IPS DF 4.7 (cell line): Measurements from ENCODE around the gene GAS7.
"Not testable (repeated sequence)": the region's sequence is repeated elsewhere in the genome, so short reads cannot be mapped to it uniquely, and the experiment has no call there.

Experiments used
- DNase-seq: peaks from one replicate; pipeline ENCODE4 v3.0.0-alpha.2; 2013; ENCODE audit warnings: low spot score; ENCODE audit errors: extremely low read depth

The GAS7 gene

DNA sequence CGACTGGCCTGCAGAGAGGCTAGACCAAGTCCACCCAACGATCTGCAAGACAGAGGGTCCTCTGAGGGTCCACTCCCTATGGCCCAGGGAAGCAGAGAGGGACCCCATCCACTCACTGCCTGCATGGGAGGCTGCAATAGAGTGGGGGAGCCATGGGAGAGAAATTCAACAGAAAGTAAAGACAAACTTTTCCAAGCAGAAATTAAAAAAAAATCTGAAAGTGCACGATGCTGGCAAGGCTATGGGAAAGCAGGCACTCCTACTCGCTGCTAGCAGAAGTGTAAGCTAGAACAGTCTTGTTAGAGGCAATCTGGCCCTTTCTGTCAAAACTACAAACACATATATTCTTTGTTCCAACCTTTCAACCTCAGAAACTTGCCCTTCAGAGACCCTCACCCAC lies 85.4 kb downstream of the GAS7 start:
- no peak for DNase-seq

- no peak for DNase-seq
These were observed 86.4 kb downstream of the GAS7 start for GRCh38 chr17:10111907-10112452.

DNA sequence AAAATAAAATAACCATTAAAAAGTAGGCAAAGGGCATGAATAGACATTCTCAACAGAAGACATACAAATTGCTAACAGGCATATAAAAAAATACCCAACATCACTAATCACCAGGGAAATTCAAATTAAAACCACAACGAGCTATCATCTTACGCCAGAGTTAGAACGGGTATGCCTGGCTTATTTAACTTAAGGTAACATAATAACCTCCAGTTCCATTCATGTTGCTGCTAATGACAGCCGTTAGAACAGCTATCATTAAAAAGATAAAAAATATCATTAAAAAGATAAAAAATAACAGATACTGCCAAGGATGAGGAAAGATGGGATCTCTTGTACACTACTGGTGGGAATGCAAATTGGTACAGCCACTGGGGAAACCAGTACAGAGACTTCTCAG lies 89.3 kb downstream of the GAS7 start:
- DNase-seq = no peak

DNA sequence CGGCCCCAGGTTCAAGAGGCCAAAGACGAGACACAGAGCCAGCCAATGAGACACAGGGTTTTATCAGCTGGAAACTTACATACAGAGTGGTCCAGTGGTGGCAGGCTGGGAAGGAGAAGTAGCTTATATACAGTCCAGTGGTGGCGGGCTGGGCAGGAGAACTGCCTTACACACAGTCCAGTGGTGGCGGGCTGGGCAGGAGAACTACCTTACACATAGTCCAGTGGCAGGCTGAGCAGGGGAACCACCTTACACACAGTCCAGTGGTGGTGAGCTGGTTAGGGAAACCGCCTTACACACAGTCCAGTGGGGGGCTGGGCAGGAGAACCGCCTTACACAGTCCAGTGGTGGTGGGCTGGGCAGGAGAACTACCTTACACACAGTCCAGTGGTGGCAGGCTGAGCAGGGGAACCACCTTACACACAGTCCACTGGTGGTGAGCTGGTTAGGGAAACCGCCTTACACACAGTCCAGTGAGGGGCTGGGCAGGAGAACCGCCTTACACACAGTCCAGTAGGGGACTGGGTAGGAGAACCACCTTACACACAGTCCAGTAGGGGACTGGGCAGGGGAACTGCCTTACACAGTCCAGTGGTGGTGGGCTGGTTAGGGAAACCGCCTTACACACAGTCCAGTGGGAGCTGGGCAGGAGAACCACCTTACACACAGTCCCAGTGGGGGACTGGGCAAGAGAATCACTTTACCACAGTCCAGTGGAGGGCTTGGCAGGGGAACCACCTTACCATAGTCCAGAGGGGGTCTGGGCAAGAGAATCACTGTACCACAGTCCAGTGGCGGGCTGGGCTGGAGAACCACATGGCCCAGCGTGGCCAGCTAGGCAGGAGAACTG lies 90.9 kb downstream of the GAS7 start:
- DNase-seq = no peak

GRCh38 chr17:10106067-10106466 lies 92.3 kb downstream of the GAS7 start:
- DNase-seq = no peak

DNA sequence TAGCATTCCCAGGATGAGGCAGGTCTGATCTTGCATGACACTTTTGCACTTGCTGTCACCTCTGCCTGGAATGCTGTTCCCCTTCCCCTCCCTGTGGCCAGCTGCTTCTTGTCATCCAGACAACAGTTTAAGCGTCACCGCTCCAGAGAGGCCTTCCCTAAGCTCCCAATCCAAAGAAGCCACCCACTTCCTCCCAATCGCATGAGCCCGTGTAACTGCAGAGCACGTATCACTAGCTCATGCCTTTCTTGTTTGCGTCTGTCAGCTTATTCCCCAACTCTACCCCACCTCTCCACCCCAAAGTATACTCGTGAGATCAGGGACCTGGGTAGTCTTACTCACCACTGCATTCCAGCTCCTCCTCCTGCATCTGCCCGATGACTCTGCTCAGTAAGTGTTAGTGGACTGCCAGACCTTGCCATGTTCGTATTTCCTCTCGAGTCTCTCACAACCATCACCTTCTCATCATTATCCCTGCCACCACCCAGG lies 92.8 kb downstream of the GAS7 start:
- DNase-seq = no peak

DNA sequence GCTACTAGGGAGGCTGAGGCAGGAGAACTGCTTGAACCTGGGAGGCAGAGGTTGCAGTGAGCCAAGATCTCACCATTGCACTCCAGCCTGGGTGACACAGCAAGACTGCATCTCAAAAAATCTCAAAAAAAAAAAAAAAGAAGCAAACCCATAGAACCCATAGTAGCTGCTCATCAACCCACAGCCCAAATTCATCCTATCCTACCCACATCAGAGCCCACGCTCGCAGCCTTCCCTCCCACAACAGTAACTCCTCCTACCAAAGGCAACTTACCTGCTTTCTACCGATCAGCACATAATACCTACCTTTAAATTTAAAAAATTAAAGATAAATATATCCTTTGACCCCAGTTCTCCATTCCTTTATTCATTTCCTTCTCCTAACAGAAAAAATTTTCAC lies 94.7 kb downstream of the GAS7 start:
- DNase-seq = no peak

- no peak for DNase-seq
These were observed 95.6 kb downstream of the GAS7 start for GRCh38 chr17:10102817-10103216.

DNA sequence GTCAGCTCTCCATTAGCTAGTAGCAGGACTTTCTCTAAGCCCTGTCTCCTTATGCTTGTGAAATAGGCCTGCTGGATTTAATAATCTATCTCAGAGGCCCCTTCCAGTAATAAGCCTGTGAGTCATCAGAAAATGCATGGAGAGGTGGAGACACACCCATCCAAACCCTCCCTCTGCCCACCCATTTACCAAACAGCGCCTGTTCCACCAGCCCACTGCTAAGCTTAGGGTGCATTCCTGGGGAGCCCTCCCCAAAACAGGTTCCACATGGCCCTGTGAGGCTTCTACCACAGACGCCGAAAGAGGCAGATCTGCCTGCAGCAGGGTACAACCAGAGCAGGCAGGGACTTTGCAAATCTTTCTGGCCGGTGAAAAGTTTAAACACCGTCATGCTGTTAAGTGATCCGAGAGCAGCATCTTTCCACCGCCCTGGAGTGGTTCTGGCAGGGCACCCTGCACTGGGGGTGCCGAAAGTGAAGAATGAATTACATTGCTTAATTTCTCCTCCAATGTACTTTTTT lies 99.3 kb downstream of the GAS7 start:
- DNase-seq = no peak

DNA sequence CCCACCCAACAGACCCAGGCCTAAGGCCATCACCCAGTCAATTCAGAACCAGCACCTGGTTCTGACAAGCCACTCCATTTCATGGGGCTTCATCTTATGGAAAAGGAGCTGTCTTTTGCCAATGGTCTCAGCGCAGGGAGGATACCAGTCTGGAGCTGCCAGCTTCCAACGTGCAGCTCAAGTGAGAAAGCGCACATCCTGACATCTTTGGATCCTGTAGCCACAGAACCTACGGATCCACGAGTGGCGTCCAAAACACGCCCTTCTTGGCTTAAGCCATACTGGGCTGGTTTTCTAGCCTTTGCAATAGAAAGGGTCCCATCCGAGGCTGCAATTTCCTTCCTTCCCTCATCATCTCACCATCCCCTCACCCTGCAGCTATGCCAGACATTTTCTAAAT lies 101.8 kb downstream of the GAS7 start:
- DNase-seq = no peak

DNA sequence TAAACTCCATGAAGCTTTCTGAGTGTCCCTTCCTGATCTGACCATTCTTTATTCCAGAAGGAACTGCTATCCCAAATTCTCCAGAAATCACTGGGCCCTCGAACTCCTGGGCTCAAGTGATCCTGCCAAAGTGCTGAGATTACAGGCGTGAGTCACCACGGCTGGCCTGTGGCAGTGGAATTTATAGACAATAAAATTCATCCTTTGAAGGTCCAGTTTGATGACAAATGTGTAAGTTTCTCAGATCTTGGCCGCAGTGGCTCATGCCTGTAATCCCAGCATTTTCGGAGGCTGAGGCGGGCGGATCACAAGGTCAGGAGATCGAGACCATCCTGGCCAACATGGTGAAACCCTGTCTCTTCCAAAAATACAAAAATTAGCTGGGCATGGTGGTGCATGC lies 103.1 kb downstream of the GAS7 start:
- DNase-seq = not testable (repeated sequence)

DNA sequence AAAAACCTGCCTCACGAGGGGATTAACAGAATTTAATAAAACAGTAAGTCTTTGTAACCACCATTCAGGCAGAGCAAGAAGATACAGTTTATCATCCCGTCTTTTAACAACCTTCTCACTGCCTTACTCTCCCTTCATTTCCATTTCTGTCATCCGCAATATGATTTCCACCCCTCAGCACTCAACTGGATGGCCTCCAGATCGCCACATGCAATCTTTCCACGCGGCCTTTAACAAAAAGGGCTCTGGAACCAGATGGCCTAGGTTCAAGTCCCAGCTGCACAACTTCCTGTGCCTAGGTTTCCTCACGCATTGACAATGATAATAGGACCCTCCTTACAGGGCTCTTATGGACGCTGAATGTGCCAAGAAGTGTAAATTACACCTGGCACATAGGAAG lies 103.6 kb downstream of the GAS7 start:
- no peak for DNase-seq

GRCh38 chr17:10092595-10092994 lies 105.8 kb downstream of the GAS7 start:
- DNase-seq = no peak

DNA sequence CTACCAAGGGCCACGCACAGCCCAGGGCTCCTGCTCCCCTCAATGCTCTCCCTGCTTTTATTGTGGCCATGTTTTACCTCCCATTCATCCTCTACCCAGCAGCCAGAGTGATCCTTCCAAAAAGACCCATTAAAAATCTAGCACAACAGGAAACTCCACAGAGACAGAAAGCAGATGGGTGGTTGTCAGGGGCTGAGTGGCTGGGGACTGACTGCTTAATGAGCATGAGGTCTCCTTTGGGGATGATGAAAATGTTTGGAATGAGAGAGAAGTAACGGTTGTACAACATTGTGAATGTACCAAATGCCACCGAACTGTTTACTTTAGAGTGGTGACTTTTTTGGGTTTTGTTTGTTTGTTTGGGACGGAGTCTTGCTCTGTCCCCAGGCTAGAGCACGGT lies 107.4 kb downstream of the GAS7 start:
- no peak for DNase-seq

DNA sequence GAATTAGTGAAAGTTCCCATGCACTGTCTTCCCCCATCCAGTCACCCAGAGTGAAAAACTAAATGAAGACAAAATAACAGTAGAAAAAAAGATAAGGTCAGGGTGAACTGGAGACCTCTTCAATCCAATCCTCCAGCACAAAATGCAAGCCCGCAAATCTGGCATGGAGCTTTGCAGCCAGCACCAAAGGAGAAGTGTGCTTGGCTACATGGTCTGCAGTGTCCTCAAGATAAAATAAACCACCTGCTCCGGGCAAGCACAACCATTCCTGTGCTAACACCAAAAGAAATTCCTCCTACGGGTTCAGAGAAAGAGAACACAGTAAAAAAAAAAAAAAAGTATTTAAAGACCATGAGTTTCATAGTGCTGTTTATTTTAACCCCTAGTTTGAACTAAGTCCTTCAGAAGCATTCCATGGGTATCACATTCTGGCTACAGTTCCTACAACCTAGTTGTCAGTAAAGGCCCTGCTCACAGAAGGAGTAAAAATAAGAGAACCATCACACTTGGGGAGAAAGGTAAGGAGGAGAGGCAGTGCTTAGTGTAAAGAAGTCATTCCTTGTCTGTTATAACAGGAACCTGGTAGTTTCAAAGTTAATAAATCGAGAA lies 109.1 kb downstream of the GAS7 start:
- DNase-seq = no peak

- no peak for DNase-seq
These were observed 110.0 kb downstream of the GAS7 start for GRCh38 chr17:10088444-10088843.

DNA sequence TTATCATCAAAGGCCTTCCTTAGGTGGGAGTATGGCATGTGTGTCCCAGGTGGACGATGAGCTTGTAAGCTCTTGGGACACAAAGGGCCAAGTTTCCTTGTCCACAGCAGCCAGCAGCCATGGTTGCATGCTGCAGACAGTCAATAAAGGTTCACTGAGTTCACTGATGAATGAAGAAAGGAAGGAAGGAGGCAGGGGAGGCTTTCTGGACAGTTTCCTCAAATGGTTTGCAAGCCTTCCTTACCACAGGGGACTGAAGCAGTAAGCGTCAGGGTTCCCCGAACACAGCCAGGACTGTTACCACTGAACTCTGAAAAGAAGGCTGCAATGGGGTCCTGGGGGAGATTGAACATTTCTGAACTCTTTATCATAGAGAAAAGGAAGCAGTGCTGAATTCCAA lies 111.1 kb downstream of the GAS7 start:
- DNase-seq = no peak

DNA sequence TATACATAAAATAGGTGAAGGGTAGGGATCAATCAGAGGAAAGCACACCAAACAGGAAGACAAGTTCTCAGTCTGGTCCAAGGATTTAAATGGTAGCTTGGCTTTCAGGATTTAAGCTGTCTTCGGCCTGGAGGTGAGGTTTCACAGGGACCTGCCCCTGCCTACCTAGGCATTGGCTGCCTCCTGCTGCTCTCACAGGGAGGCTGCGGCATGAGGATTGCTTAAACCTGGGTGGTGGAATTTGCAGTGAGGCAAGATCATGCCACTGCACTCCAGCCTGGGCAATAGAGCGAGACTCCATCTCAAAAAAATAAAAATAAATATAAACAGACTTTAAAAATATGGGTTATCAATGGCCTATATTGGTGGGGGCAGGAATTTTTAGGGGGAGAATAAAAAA lies 114.5 kb downstream of the GAS7 start:
- DNase-seq = no peak

- no peak for DNase-seq
These were observed 115.6 kb downstream of the GAS7 start for GRCh38 chr17:10082795-10083194.

- DNase-seq = no peak
These were observed 116.7 kb downstream of the GAS7 start for GRCh38 chr17:10081571-10082169.

GRCh38 chr17:10077561-10078299 lies 120.7 kb downstream of the GAS7 start:
- no peak for DNase-seq
